GM12878 (cell line): ENCODE data around the gene TAGLN. TPM values are rescaled to one million over a fixed set of nuclear protein-coding genes. Genes with fewer than 3 reads are reported as not detected.

ENCODE experiments used
- ATAC-seq: fragments of 200-7000 bp; cut with Tn5 transposase; 3 replicates; pipeline ENCODE4 v1.9.1; 2020; ENCODE audit warnings: mild to moderate bottlenecking, moderate library complexity
- BruUV-seq: library from RNA; stranded (reverse); fragments of 400-500 nt; replicated peaks from 2 replicates; lab custom pipeline; 2021; lab: Mats Ljungman, UMichigan
- CTCF ChIA-PET: fragments of 300-600 bp; sonication (Branson Sonifier 250); formaldehyde crosslinking; extraction: SDS; loops from one replicate; lab custom pipeline; 2021; ENCODE audit warnings: inconsistent platforms; lab: Yijun Ruan, JAX
- POLR2A ChIA-PET: fragments of 350-600 bp; formaldehyde crosslinking; extraction: SDS; loops from one replicate; lab custom pipeline; 2021; ENCODE audit warnings: inconsistent platforms; lab: Charles Lee
- RAD21 ChIA-PET: fragments of 300-600 bp; sonication (Branson Sonifier 250); formaldehyde crosslinking; loops from one replicate; lab custom pipeline; 2023; ENCODE audit warnings: antibody characterized with exemption; ENCODE audit not compliant: unreplicated experiment; lab: Charles Lee
- SMC1A ChIA-PET: fragments of 300-600 bp; sonication (Branson Sonifier 250); formaldehyde crosslinking; loops from one replicate; lab custom pipeline; 2023; ENCODE audit not compliant: unreplicated experiment, uncharacterized antibody; lab: Charles Lee
- DNase-seq: peaks from one replicate; pipeline ENCODE4 v3.0.0-alpha.2; 2011; ENCODE audit warnings: low read depth, low spot score
- FAIRE-seq: peaks from 3 replicates; lab custom pipeline; 2011; peaks lifted over from hg19 to GRCh38; lab: Jason Lieb, UNC
- H2AFZ ChIP-seq: 2 replicates; pipeline ENCODE4 v1.6.0; 2011; ENCODE audit warnings: low read depth, low read length, control low read depth; ENCODE audit not compliant: control insufficient read depth
- H3K27ac ChIP-seq: 2 replicates; pipeline ENCODE4 v1.5.1; 2011; ENCODE audit warnings: control low read depth; ENCODE audit not compliant: control insufficient read depth, insufficient read depth
- H3K27me3 ChIP-seq, 2 experiments: replicated peaks in 1 of 2; 2 replicates each; pipeline versions ENCODE4 v1.6.0 to v1.6.1; 2011; ENCODE audit warnings: low read length in 1 of 2; ENCODE audit not compliant: control insufficient read depth in 2 of 2, insufficient read depth in 2 of 2
- H3K36me3 ChIP-seq, 2 experiments: 2 replicates each; pipeline ENCODE4 v1.5.1; 2011; ENCODE audit warnings: low read length in 1 of 2; ENCODE audit not compliant: control insufficient read depth in 2 of 2, insufficient read depth in 2 of 2
- H3K4me1 ChIP-seq: 2 replicates; pipeline ENCODE4 v1.6.1; 2011; ENCODE audit warnings: mild to moderate bottlenecking, low read length, moderate library complexity, mixed read lengths; ENCODE audit not compliant: control insufficient read depth, insufficient read depth
- H3K4me2 ChIP-seq: 2 replicates; pipeline ENCODE4 v1.6.0; 2011; ENCODE audit warnings: control low read depth; ENCODE audit not compliant: control insufficient read depth, insufficient read depth
- H3K4me3 ChIP-seq: fragments of 200-600 bp; sonication (generic); 2 replicates; pipeline ENCODE4 v1.5.1; 2016
- H3K79me2 ChIP-seq: 2 replicates; pipeline ENCODE4 v1.6.0; 2011; ENCODE audit warnings: low read length; ENCODE audit not compliant: control insufficient read depth, insufficient read depth
- H3K9ac ChIP-seq: 2 replicates; pipeline ENCODE4 v1.8.0; 2011; ENCODE audit warnings: low read length, control low read depth, mixed read lengths; ENCODE audit not compliant: control insufficient read depth, insufficient read depth
- H3K9me3 ChIP-seq: replicated peaks from 3 replicates; pipeline ENCODE4 v1.5.1; 2011; ENCODE audit warnings: mild to moderate bottlenecking, low read length; ENCODE audit not compliant: control insufficient read depth, insufficient read depth
- H4K20me1 ChIP-seq: 2 replicates; pipeline ENCODE4 v1.6.0; 2011; ENCODE audit not compliant: control insufficient read depth, insufficient read depth
- BRCA1 ChIP-seq: IDR thresholded peaks from 2 replicates; pipeline ENCODE4 v1.6.1; 2011; ENCODE audit warnings: low read depth, low read length, improper control_type of control experiment
- CHD1 ChIP-seq: IDR thresholded peaks from 2 replicates; pipeline ENCODE4 v1.6.1; 2012; ENCODE audit warnings: low read depth, low read length, improper control_type of control experiment
- EGR1 ChIP-seq, 2 experiments: IDR thresholded peaks; 1 replicate in 1 of 2; 2 replicates in 1 of 2; pipeline ENCODE4 v1.6.1; 2011 to 2012; ENCODE audit warnings: low read depth in 2 of 2, low read length in 2 of 2, borderline replicate concordance in 1 of 2, mild to moderate bottlenecking in 1 of 2, moderate library complexity in 1 of 2
- ESRRA ChIP-seq: IDR thresholded peaks from 2 replicates; pipeline ENCODE4 v1.6.1; 2012; ENCODE audit warnings: mild to moderate bottlenecking, low read length, improper control_type of control experiment
- LARP7 ChIP-seq: fragments of 450-650 bp; IDR thresholded peaks from 2 replicates; pipeline ENCODE4 v1.6.1; 2017; ENCODE audit warnings: mild to moderate bottlenecking
- MTA3 ChIP-seq: IDR thresholded peaks from 2 replicates; pipeline ENCODE4 v1.6.1; 2012; ENCODE audit warnings: low read length, inconsistent platforms, borderline replicate concordance
- POLR2AphosphoS2 ChIP-seq: IDR thresholded peaks from 2 replicates; pipeline ENCODE4 v1.6.1; 2011; ENCODE audit warnings: low read depth, mild to moderate bottlenecking, low read length, improper control_type of control experiment, moderate library complexity
- SUZ12 ChIP-seq: fragments of 200-600 bp; sonication (generic); IDR thresholded peaks from one replicate; pipeline ENCODE4 v1.6.1; 2018; ENCODE audit warnings: antibody characterized with exemption, mild to moderate bottlenecking; ENCODE audit not compliant: unreplicated experiment
- TBL1XR1 ChIP-seq: IDR thresholded peaks from 2 replicates; pipeline ENCODE4 v1.6.1; 2012; ENCODE audit warnings: low read depth, low read length, improper control_type of control experiment
- ZNF274 ChIP-seq: IDR thresholded peaks from one replicate; pipeline ENCODE4 v1.8.0; 2011; ENCODE audit not compliant: insufficient read length, insufficient read depth
- WGBS: methylation state at CpG from one replicate; pipeline ENCODE4 v1.1.6; 2016; ENCODE audit warnings: low lambda C conversion rate; ENCODE audit not compliant: insufficient replicate concordance, insufficient coverage; ENCODE audit errors: missing lambda C conversion rate; 5-methylcytosine and 5-hydroxymethylcytosine counted together
- in situ Hi-C: fragments of 300-500 bp; cut with MboI; formaldehyde crosslinking; loops from 9 replicates; pipeline ENCODE4 v1.14.3; 2018; ENCODE audit warnings: mixed read lengths
- intact Hi-C: fragments of 100-400 bp; cut with micrococcal nuclease; formaldehyde crosslinking; loops from one replicate; pipeline ENCODE4 v1.14.2; 2022; ENCODE audit not compliant: unreplicated experiment
- polyA plus RNA-seq, 11 experiments: library from polyadenylated mRNA; depleted of rRNA in 4 of 11; unstranded in 6 of 11; stranded (reverse) in 5 of 11; fragments of >200 nt; fragmentation: Nextera tagmentation in 4 of 11; fragmentation: Illumina TruSeq in 1 of 11; extraction: Ambion mirVana in 4 of 11; extraction: Trizol in 1 of 11; gene quantifications; 1 replicate in 1 of 11; 2 replicates in 10 of 11; pipeline versions ENCODE4 v1.2.1 to v1.2.3, GENCODE V29; 2011 to 2016; ENCODE audit warnings: inconsistent platforms in 2 of 11, missing spikeins in 2 of 11, low read depth in 1 of 11
- total RNA-seq, 4 experiments: library from RNA; depleted of rRNA in 3 of 4; stranded (reverse); fragments of >200 nt in 3 of 4; fragmentation: Illumina TruSeq in 1 of 4; extraction: Trizol in 1 of 4; gene quantifications; 2 replicates each; pipeline versions ENCODE4 v1.2.1 to v1.2.3, GENCODE V29; 2013 to 2021
- TF ChIP-seq, protein P1 (sequence below): fragments of 450-650 bp; formaldehyde crosslinking; IDR thresholded peaks from 2 replicates; pipeline ENCODE4 v1.4.0; 2022; ENCODE audit warnings: mild to moderate bottlenecking, moderate library complexity
- TF ChIP-seq, protein P2 (sequence below): fragments of 450-650 bp; IDR thresholded peaks from 2 replicates; pipeline ENCODE4 v1.6.1; 2016; ENCODE audit warnings: mild to moderate bottlenecking
- TF ChIP-seq, protein P3 (sequence below): fragments of 450-650 bp; IDR thresholded peaks from 2 replicates; pipeline ENCODE4 v1.6.1; 2017; ENCODE audit warnings: mild to moderate bottlenecking, moderate library complexity

Gene TAGLN
- total and polyA plus RNA-seq, 10 of the 15 experiments (the other 5 are each of a cell fraction or from before 2014, with no cell fraction given), result 0.26 to 4.6 (median 1.7) TPM

DNA sequence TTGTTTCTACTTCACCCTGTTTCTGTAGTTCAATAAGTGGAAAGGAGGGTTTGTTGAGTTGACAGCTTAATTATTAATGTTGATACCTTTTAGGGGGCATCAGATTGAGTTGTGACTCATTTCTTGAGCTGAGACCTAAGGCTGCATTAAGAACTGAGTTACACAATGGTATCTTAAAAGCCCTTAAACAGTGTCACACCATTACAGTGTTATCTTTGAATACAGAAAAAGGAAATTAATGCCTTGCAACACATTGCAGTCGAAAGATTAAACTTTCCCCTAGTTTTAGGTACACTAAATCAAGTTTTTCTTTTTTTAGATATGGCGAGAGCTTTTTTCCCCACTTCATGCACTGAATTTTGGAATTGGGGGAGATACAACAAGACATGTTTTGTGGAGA is 38.3 kb upstream of the TAGLN start (continued):
- TF ChIP-seq EGR1 (IDR thresholded peaks at IDR 0.05; ENCODE audit: borderline replicate concordance in 1 of 2, low read depth in 2 of 2, low read length in 2 of 2) (no peak), TBL1XR1 (no peak), ZNF274 (no peak)

DNA sequence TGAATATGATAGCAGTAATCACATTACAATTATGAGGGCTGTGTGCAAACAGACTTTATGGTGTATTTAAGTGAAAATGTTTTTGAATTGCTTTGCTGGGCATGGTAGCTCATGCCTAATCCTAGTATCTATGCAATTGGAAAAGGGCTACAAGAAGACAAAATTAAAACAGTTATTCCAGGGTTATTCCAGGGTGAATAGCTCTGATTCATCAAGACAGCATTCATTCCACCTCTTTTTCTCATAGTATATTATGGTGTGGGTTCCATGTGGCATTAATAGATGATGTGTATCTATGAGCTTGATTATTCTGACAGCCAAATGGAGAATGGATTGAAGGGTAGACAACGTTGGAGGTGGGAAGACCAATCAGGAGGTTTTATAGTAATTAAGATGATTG is 32.7 kb upstream of the TAGLN start:
- Histone ChIP-seq H4K20me1 (no peaks in the 10 kb centered on the region), H3K79me2 (no peaks in the 10 kb centered on the region), H3K4me3 (no peak overlapping the region), H2AFZ (no peak overlapping the region), H3K36me3 (peaks cover 6 to 24% of the 10 kb centered on the region in 2 experiments), H3K9ac (no peak overlapping the region), H3K27me3 (no peaks in the 10 kb centered on the region), H3K4me1 (no peaks in the 10 kb centered on the region), H3K4me2 (no peak overlapping the region), H3K9me3 (no peaks in the 10 kb centered on the region), H3K27ac (no peak overlapping the region)
- ChIA-PET CTCF (interaction anchor here (0.5 to 1.2 kb wide), 4 partner anchors 14 to 797 kb away, joined by 3 to 5 read pairs (median 4); partner anchors contain the start of gene APOA5), POLR2A (interaction anchor here (1.1 to 1.2 kb wide), 2 partner anchors 11 to 21 kb away, joined by 3 read pairs; no protein-coding TSS in a partner anchor), SMC1A (interaction anchor here (1.0 to 1.7 kb wide), 5 partner anchors 9 to 521 kb away, joined by 3 to 6 read pairs (median 4); partner anchors contain the start of gene SIDT2), RAD21 (no interaction called here)
- in situ Hi-C loops, result no loop called here
- FAIRE-seq (no peak), DNase-seq (no peak), ATAC-seq (no peak)
- WGBS, result 100% methylated on average over 1 of the region's 1 CpG
- no TSS peak for BruUV-seq
- intact Hi-C loops, result no loop called here
- TF ChIP-seq POLR2AphosphoS2 (no peak), ESRRA (no peak), BRCA1 (no peak), SUZ12 (no peak), MTA3 (no peak), CHD1 (no peak), LARP7 (no peak)
- TF ChIP-seq, protein P1, sequence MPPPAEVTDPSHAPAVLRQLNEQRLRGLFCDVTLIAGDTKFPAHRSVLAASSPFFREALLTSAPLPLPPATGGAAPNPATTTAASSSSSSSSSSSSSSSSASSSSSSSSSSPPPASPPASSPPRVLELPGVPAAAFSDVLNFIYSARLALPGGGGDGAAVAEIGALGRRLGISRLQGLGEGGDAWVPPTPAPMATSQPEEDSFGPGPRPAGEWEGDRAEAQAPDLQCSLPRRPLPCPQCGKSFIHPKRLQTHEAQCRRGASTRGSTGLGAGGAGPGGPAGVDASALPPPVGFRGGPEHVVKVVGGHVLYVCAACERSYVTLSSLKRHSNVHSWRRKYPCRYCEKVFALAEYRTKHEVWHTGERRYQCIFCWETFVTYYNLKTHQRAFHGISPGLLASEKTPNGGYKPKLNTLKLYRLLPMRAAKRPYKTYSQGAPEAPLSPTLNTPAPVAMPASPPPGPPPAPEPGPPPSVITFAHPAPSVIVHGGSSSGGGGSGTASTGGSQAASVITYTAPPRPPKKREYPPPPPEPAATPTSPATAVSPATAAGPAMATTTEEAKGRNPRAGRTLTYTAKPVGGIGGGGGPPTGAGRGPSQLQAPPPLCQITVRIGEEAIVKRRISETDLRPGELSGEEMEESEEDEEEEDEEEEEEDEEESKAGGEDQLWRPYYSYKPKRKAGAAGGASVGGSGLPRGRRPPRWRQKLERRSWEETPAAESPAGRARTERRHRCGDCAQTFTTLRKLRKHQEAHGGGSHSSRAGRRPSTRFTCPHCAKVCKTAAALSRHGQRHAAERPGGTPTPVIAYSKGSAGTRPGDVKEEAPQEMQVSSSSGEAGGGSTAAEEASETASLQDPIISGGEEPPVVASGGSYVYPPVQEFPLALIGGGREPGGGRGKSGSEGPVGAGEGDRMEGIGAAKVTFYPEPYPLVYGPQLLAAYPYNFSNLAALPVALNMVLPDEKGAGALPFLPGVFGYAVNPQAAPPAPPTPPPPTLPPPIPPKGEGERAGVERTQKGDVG (CRISPR knock-in tag), result no peak
- TF ChIP-seq, protein P2, sequence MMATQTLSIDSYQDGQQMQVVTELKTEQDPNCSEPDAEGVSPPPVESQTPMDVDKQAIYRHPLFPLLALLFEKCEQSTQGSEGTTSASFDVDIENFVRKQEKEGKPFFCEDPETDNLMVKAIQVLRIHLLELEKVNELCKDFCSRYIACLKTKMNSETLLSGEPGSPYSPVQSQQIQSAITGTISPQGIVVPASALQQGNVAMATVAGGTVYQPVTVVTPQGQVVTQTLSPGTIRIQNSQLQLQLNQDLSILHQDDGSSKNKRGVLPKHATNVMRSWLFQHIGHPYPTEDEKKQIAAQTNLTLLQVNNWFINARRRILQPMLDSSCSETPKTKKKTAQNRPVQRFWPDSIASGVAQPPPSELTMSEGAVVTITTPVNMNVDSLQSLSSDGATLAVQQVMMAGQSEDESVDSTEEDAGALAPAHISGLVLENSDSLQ, result no peak
- TF ChIP-seq, protein P3, sequence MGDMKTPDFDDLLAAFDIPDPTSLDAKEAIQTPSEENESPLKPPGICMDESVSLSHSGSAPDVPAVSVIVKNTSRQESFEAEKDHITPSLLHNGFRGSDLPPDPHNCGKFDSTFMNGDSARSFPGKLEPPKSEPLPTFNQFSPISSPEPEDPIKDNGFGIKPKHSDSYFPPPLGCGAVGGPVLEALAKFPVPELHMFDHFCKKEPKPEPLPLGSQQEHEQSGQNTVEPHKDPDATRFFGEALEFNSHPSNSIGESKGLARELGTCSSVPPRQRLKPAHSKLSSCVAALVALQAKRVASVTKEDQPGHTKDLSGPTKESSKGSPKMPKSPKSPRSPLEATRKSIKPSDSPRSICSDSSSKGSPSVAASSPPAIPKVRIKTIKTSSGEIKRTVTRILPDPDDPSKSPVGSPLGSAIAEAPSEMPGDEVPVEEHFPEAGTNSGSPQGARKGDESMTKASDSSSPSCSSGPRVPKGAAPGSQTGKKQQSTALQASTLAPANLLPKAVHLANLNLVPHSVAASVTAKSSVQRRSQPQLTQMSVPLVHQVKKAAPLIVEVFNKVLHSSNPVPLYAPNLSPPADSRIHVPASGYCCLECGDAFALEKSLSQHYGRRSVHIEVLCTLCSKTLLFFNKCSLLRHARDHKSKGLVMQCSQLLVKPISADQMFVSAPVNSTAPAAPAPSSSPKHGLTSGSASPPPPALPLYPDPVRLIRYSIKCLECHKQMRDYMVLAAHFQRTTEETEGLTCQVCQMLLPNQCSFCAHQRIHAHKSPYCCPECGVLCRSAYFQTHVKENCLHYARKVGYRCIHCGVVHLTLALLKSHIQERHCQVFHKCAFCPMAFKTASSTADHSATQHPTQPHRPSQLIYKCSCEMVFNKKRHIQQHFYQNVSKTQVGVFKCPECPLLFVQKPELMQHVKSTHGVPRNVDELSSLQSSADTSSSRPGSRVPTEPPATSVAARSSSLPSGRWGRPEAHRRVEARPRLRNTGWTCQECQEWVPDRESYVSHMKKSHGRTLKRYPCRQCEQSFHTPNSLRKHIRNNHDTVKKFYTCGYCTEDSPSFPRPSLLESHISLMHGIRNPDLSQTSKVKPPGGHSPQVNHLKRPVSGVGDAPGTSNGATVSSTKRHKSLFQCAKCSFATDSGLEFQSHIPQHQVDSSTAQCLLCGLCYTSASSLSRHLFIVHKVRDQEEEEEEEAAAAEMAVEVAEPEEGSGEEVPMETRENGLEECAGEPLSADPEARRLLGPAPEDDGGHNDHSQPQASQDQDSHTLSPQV, result no peak
